ENCODE results near the gene BAZ2B.

- no peak for TF ChIP-seq CTCF (IDR thresholded peaks at IDR 0.05; ENCODE audit: borderline replicate concordance, extremely low read depth, low read length, poor library complexity, severe bottlenecking)
- TF ChIP-seq EZH2 (IDR thresholded peaks at IDR 0.05; ENCODE audit: borderline replicate concordance, low read depth, low read length, severe bottlenecking): no peak
Observed at GRCh38 chr2:159402790-159403189, 213.6 kb downstream of the BAZ2B start.
